Upper lobe of left lung (tissue), 6 donors: ENCODE results near the gene ZNF8. TPM values are rescaled to one million over a fixed set of nuclear protein-coding genes. Genes with fewer than 3 reads are reported as not detected.
A peak's percentile ranks its signal among the peaks of the same experiment; 100 is the strongest.

Experiments used
- ATAC-seq, 2 donors: fragments of 200-7000 bp; cut with Tn5 transposase; one replicate each; pipeline ENCODE4 v1.9.1; 2022; ENCODE audit warnings: mild to moderate bottlenecking in 2 of 2, moderate library complexity in 2 of 2; ENCODE audit not compliant: low FRiP score in 2 of 2
- DNase-seq, 2 donors: peaks; one replicate each; pipeline ENCODE4 v3.0.0-alpha.2; 2019 to 2020
- H3K27ac ChIP-seq, 4 donors: fragments of 200-600 bp; sonication (generic); one replicate each; pipeline ENCODE4 v1.5.1; 2016 to 2019
- H3K27me3 ChIP-seq, 4 donors: fragments of 200-600 bp; sonication (generic); one replicate each; pipeline ENCODE4 v1.5.1; 2017 to 2019
- H3K36me3 ChIP-seq, 4 donors: fragments of 200-600 bp; sonication (generic); one replicate each; pipeline ENCODE4 v1.5.1; 2016 to 2019
- H3K4me1 ChIP-seq, 4 donors: fragments of 200-600 bp; sonication (generic); one replicate each; pipeline ENCODE4 v1.5.1; 2018 to 2019
- H3K4me3 ChIP-seq, 4 donors: fragments of 200-600 bp; sonication (generic); one replicate each; pipeline ENCODE4 v1.5.1; 2017 to 2019; ENCODE audit warnings: mild to moderate bottlenecking in 2 of 4, moderate library complexity in 1 of 4
- H3K9me3 ChIP-seq, 4 donors: fragments of 200-600 bp; sonication (generic); one replicate each; pipeline ENCODE4 v1.5.1; 2018 to 2019
- CTCF ChIP-seq, 6 experiments: fragments of 450-650 bp in 4 of 6; fragments of 200-600 bp in 2 of 6; sonication (generic) in 2 of 6; IDR thresholded peaks; one replicate each; pipeline ENCODE4 v1.5.1; 2016 to 2019; ENCODE audit warnings: antibody characterized with exemption in 6 of 6
- EP300 ChIP-seq, 4 donors: sonication (generic); formaldehyde crosslinking; IDR thresholded peaks; one replicate each; pipeline ENCODE4 v1.5.1; 2017; ENCODE audit warnings: antibody characterized with exemption in 4 of 4, control low read depth in 2 of 4
- POLR2A ChIP-seq, 4 donors: fragments of 450-650 bp; IDR thresholded peaks; one replicate each; pipeline ENCODE4 v1.5.1; 2016 to 2017; ENCODE audit warnings: antibody characterized with exemption in 4 of 4, mild to moderate bottlenecking in 2 of 4
- POLR2AphosphoS5 ChIP-seq, 2 donors: sonication (generic); formaldehyde crosslinking; IDR thresholded peaks; one replicate each; pipeline ENCODE4 v1.5.1; 2017; ENCODE audit warnings: antibody characterized with exemption in 2 of 2
- WGBS, 2 donors: methylation state at CpG; one replicate each; pipeline ENCODE4 v1.1.5; 2017 to 2018; 5-methylcytosine and 5-hydroxymethylcytosine counted together
- small RNA-seq, 4 donors: library from RNA; depleted of rRNA; stranded (forward); fragments of <200 nt; gene quantifications; one replicate each; pipeline ENCODE3, GENCODE V24; 2016
- total RNA-seq, 6 donors: library from RNA; depleted of rRNA in 4 of 6; stranded (reverse); fragments of >200 nt in 4 of 6; gene quantifications; one replicate each; pipeline versions ENCODE4 v1.1.0 to v1.2.1, GENCODE V29; 2016 to 2021
- donor health status: DM: no; HTN: no; CAD: no; lungs with moderate emphysema.
- donor health status: DM: no; HTN: yes; CAD: no; lungs with severe emphysema.

Gene ZNF8
- total RNA-seq, 6 donors from 2014 or later = 4.5 to 13.6 (median 7.1) TPM

GRCh38 chr19:58350871-58351557 is 72.3 kb downstream of the ZNF8 start:
- Histone ChIP-seq H3K4me3 (peak overlapping the region in 1 of 4 donors; percentile 9), H3K9me3 (no peaks in the 10 kb centered on the region), H3K27ac (no peak overlapping the region), H3K36me3 (peaks cover 0 to 11% (median 0%) of the 10 kb centered on the region in 4 donors), H3K27me3 (peaks cover 0 to 15% (median 3%) of the 10 kb centered on the region in 4 donors), H3K4me1 (peaks cover 10 to 36% (median 20%) of the 10 kb centered on the region in 4 donors)
- TF ChIP-seq POLR2A (IDR thresholded peaks at IDR 0.05) (no peak), POLR2AphosphoS5 (IDR thresholded peaks at IDR 0.05) (no peak), CTCF (IDR thresholded peaks at IDR 0.05) (no peak), EP300 (IDR thresholded peaks at IDR 0.05) (no peak)
- no peak for ATAC-seq
- peak in 1 of 2 donors; percentile 71 for DNase-seq
- WGBS, 2 donors = 74 to 76% methylated on average over 30 to 32 of the region's 34 CpGs

GRCh38 chr19:58351558-58351878 is 72.8 kb downstream of the ZNF8 start:
- H3K27ac ChIP-seq = no peak overlapping the region
- no peak overlapping the region for H3K4me3 ChIP-seq
- peaks cover 0 to 20% (median 3%) of the 10 kb centered on the region in 4 donors for H3K27me3 ChIP-seq
- ATAC-seq (no peak), DNase-seq (no peak)
- peaks cover 0 to 11% (median 0%) of the 10 kb centered on the region in 4 donors for H3K36me3 ChIP-seq
- H3K4me1 ChIP-seq = peaks cover 12 to 39% (median 23%) of the 10 kb centered on the region in 4 donors
- WGBS, 2 donors = 82 to 94% methylated on average over 5 to 9 of the region's 9 CpGs
- no peaks in the 10 kb centered on the region for H3K9me3 ChIP-seq
- TF ChIP-seq EP300 (IDR thresholded peaks at IDR 0.05) = no peak
- TF ChIP-seq CTCF (IDR thresholded peaks at IDR 0.05) = no peak
- no peak for TF ChIP-seq POLR2A (IDR thresholded peaks at IDR 0.05)
- no peak for TF ChIP-seq POLR2AphosphoS5 (IDR thresholded peaks at IDR 0.05)

- Histone ChIP-seq H3K4me3 (no peak overlapping the region), H3K4me1 (peaks cover 16 to 39% (median 24%) of the 10 kb centered on the region in 4 donors), H3K9me3 (no peaks in the 10 kb centered on the region), H3K36me3 (peaks cover 0 to 11% (median 0%) of the 10 kb centered on the region in 4 donors), H3K27ac (no peak overlapping the region), H3K27me3 (peaks cover 0 to 23% (median 5%) of the 10 kb centered on the region in 4 donors)
- TF ChIP-seq POLR2AphosphoS5 (IDR thresholded peaks at IDR 0.05) = no peak
- TF ChIP-seq POLR2A (IDR thresholded peaks at IDR 0.05) = no peak
- no peak for TF ChIP-seq CTCF (IDR thresholded peaks at IDR 0.05)
- no peak for TF ChIP-seq EP300 (IDR thresholded peaks at IDR 0.05)
- 80 to 91% methylated on average over 14 to 23 of the region's 23 CpGs for WGBS, 2 donors
- DNase-seq (peak in 1 of 2 donors; percentile 32), ATAC-seq (no peak)
These were observed 73.4 kb downstream of the ZNF8 start for GRCh38 chr19:58351990-58352755.

Small RNA genes within 50 kb of the gene (small RNA-seq; reads per million reads assigned to genes)
- gene MIR6806 = 0 to 0.72 (median 0.14) reads per million in 4 donors

Other genes with a start within 250 kb of the ZNF8 start
- 1 to 10 TPM in 2 of 6 donors, under 1 TPM in 1, not detected in 3; 0.61 to 2.1 (median 1.4) TPM for gene ZSCAN1, start 244.9 kb upstream of the ZNF8 start, total RNA-seq
- gene ZNF135, start 219.7 kb upstream of the ZNF8 start, total RNA-seq = 10 to 100 TPM in 1 of 6 donors, 1 to 10 TPM in 5; 1.7 to 11.5 (median 3.4) TPM
- 100 to 1,000 TPM in 2 of 6 donors, 10 to 100 TPM in 4; 30.6 to 116 (median 74.1) TPM for gene ZSCAN18, start 180.7 kb upstream of the ZNF8 start, total RNA-seq
- gene ZNF329, start 128.2 kb upstream of the ZNF8 start, total RNA-seq = 10 to 100 TPM in 1 of 6 donors, 1 to 10 TPM in 5; 4.9 to 18.4 (median 7.1) TPM
- 10 to 100 TPM; 19.0 to 63.9 (median 26.4) TPM for gene ZNF274, start 95.9 kb upstream of the ZNF8 start, total RNA-seq
- 10 to 100 TPM; 12.8 to 36.7 (median 20.8) TPM for gene ZNF544, start 50.0 kb upstream of the ZNF8 start, total RNA-seq
- gene ERVK3-1, start 26.4 kb downstream of the ZNF8 start, total RNA-seq = 10 to 100 TPM; 24.3 to 50.5 (median 37.0) TPM
- gene ZSCAN22, start 48.0 kb downstream of the ZNF8 start, total RNA-seq = 1 to 10 TPM; 1.8 to 6.3 (median 3.7) TPM
- 10 to 100 TPM in 5 of 6 donors, 1 to 10 TPM in 1; 8.4 to 26.6 (median 16.4) TPM for gene A1BG, start 74.5 kb downstream of the ZNF8 start, total RNA-seq
- gene ZNF497, start 83.8 kb downstream of the ZNF8 start, total RNA-seq = 10 to 100 TPM in 1 of 6 donors, 1 to 10 TPM in 5; 1.5 to 15.7 (median 4.0) TPM
- gene ZNF837, start 102.1 kb downstream of the ZNF8 start, total RNA-seq = 1 to 10 TPM; 1.8 to 9.4 (median 3.7) TPM
- 1,000 to 10,000 TPM in 1 of 6 donors, 100 to 1,000 TPM in 5; 291 to 1,408 (median 829) TPM for gene RPS5, start 108.3 kb downstream of the ZNF8 start, total RNA-seq
- gene RNF225, start 116.7 kb downstream of the ZNF8 start, total RNA-seq = 1 to 10 TPM in 2 of 6 donors, under 1 TPM in 1, not detected in 3; 0.27 to 5.2 (median 2.0) TPM
- gene ZNF584, start 129.7 kb downstream of the ZNF8 start, total RNA-seq = 10 to 100 TPM in 4 of 6 donors, 1 to 10 TPM in 2; 7.4 to 31.0 (median 13.1) TPM
- 10 to 100 TPM in 1 of 6 donors, 1 to 10 TPM in 5; 3.5 to 18.9 (median 5.0) TPM for gene ZNF132, start 161.2 kb downstream of the ZNF8 start, total RNA-seq
- gene ZNF324B, start 172.7 kb downstream of the ZNF8 start, total RNA-seq = 10 to 100 TPM in 3 of 6 donors, 1 to 10 TPM in 3; 6.9 to 18.9 (median 9.8) TPM
- gene ZNF324, start 188.1 kb downstream of the ZNF8 start, total RNA-seq = 10 to 100 TPM; 10.8 to 39.8 (median 18.0) TPM
- 10 to 100 TPM; 10.1 to 30.4 (median 14.4) TPM for gene ZNF446, start 197.4 kb downstream of the ZNF8 start, total RNA-seq
- gene SLC27A5, start 233.0 kb downstream of the ZNF8 start, total RNA-seq = 10 to 100 TPM in 1 of 6 donors, 1 to 10 TPM in 5; 1.6 to 12.2 (median 6.9) TPM
- gene ZBTB45, start 240.9 kb downstream of the ZNF8 start, total RNA-seq = 10 to 100 TPM; 11.9 to 19.7 (median 15.0) TPM